GM19043 (cell line): ENCODE measurements around the gene HFM1.
"Not testable (repeated sequence)": the region's sequence is repeated elsewhere in the genome, so short reads cannot be mapped to it uniquely, and the experiment has no call there.

ENCODE experiments used
- ATAC-seq: cut with Tn5 transposase; IDR thresholded peaks from one replicate; pipeline ENCODE4 v1.9.1; 2021; ENCODE audit warnings: low read depth; ENCODE audit not compliant: unreplicated experiment

The HFM1 gene

DNA sequence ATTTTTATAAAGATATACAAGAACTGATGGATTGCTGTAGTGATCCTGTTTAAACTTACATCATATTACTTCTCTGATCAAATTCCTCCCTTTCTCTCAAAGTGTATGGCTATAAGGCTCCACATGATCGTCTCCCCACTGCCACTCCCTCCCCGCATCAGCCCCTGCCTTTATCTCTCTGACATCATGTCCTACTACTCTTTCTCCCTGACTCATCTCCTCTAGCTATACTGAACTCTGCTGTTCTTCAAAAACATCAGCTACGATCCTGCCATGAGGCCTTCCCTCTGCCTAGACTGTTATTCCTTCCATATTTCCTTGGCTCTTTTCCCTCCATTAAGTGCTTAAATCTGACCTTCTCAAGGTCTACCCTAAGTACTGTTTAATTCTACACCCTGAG is 22.8 kb downstream of the HFM1 start:
- no peak for ATAC-seq

DNA sequence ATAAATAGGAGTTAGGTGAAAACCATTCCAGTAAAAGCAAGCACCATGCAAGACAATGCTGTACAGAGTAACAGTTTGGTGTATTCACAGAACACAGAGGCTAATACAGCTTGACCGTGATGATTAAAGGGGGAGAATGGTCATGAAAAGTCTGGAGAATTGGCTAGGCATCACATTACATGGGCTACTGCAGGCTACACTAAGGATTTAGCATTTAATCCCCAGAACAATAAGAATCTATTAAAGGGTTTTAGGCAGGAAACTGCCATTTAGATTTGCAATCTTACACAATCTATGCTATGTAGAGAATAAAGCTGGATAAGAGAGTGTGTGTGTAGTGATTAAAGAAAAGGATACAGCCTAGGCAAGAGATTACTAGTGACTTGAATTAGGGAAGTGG is 30.6 kb downstream of the HFM1 start:
- ATAC-seq, result no peak

DNA sequence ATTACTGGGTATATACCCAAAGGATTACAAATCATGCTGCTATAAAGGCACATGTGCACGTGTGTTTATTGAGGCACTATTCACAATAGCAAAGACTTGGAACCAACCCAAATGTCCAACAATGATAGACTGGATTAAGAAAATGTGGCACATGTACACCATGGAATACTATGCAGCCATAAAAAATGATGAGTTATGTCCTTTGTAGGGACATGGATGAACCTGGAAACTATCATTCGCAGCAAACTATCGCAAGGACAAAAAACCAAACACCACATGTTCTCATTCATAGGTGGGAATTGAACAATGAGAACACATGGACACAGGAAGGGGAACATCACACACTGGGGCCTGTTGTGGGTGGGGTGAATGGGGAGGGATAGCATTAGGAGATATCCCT is 32.4 kb downstream of the HFM1 start:
- not testable (repeated sequence) for ATAC-seq

DNA sequence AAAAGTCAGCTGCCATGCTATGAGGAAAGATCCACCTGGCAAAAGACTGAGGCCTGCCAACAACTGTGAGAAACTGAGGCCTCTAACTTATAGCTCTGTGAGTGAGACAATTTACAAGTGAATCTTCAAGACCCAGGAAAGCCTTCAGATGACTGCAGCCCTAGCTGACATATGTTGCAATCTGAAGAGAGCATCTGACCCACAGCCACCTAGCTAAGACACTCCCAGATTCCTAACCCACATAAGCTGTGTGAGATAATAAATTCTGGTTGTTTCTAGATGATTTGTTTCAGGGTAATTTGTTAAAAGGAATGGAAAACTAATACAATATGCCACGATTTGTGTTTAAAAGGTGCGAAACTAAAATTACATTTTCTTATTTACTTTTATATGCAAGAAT is 55.1 kb downstream of the HFM1 start:
- ATAC-seq, result no peak

DNA sequence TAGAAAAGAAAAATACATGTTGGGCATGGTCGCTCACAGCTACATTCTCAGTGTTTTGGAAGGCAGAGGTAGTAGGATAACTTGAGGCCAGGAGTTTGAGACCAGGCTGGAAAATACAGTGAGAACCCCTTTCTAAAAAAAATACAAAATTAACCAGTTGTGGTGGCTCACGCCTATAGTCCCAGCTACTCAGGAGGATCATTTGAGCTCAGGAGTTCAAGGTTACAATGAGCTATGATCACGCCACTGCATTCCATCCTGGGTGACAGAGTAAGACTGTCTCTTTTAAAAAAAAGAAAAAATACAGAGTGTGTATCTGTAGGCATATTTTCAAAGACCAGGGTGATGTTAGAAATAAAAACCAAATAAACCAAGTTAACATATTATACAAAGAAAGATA is 57.8 kb downstream of the HFM1 start:
- no peak for ATAC-seq

DNA sequence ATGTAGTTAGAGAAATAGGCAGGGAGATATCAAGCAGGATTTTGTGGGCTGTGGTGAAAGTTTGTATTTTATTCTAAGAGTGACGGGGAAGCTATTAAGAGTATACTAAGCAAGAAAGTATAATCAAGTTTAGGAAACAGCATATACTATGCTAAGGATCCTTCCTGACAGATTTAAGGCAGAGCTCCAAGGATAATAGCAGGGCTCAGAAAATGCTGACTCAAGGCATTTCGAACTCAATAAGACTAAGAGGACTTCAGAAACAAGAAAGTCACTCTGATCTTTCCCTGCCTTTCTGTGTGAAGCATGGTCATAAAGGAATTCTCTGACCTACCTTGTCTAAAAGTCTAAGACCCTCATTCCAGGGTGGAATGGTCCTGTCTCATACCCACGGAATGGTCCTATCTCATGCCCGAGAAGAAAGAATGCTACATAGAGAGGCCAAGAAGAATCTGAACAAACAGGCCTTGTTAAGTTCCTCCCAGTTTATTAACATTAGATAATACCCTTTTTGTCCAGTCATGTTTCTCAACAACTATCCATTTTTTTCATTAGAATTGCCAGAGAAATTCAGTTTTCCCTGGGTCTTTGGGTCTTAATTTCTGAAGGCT is 59.1 kb downstream of the HFM1 start:
- ATAC-seq, result no peak

DNA sequence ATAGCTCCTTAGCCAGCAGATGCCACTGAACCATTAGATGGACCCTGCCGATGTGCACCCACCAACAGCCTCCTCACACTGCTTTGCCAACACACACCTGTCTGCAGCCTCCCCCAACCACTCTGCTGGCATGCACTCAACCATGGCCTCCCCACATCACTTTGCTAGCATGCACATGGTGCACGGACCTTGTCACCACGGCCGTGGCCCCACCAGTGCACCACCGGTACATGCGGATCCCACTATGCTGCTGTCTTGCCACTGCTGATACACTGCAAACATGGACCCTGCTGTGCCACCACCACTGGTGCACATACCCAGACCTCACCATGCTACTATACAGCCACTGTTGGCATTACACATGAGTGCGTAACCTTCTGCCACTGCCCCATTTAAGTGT is 66.1 kb downstream of the HFM1 start:
- ATAC-seq, result no peak

DNA sequence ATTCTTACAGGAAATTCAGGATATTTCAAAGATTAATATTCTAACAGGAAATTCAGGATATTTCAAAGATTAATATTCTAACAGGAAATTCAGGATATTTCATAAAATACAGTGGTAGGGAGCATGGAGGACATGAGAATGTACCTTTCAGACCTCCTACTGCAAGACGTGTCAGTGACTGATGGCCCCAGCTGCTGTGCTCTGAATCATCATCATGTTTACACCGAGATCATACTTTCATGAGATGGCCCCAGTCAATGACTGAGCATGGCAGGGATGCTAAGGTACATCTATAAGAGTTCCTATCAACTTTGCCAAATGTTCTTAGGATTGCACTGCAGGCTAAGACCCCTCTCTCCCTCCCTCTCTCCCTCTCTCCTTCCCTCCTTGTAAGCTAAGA is 69.0 kb downstream of the HFM1 start:
- ATAC-seq, result no peak

DNA sequence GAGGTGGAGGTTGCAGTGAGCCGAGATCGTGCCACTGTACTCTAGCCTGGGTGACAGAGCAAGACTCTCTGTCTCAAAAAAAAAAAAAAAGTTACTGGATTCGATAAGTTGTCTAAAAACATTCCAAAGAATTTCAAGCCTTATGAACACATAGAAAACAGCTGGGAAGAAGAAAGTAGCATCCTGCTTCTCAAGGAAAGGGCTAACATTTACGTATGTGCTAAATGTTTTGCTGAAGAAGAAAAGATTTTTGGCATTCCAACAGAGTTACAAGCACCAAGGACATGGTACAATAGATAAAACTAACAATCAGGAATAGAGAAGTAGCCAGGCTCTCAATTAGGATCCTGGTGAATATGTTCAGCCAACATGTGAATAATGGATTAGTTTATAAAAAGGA is 69.8 kb downstream of the HFM1 start:
- ATAC-seq, result no peak

DNA sequence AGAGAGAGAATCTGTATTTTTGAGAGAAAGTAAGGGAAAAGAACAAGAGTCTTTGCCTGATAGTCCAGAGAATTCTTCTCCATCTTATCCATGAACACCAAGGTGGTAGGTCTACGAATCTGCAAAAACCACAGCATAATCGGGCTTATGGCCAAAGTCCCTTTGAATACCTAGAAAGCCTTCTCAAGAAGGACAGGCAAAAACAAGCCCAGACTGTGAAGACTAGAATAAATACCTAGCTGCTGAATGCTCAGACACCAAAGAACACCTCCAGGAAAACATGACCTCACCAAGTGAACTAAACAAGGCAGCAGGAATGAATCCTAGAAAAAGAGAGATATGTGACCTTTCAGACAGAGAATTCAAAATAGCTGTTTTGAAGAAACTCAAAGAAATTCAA is 79.2 kb downstream of the HFM1 start:
- no peak for ATAC-seq

DNA sequence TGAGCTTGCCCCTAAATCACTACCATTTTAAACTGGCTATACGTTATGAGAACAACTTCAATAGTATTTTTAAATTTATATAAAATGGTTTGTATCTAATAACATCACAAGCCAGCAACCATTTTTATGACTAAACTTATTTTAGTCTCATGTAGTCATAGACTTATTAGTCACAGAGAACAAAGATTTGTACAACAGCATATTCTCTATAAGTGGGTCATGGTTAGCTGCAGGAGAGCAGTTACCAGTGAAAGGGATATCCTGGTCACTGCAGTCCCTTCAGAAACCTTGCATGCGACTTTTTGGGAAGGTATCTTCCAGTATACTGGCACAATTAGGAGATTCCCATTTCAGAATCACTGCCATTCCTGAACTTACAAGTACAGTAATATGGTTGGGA is 90.0 kb downstream of the HFM1 start:
- ATAC-seq, result no peak

DNA sequence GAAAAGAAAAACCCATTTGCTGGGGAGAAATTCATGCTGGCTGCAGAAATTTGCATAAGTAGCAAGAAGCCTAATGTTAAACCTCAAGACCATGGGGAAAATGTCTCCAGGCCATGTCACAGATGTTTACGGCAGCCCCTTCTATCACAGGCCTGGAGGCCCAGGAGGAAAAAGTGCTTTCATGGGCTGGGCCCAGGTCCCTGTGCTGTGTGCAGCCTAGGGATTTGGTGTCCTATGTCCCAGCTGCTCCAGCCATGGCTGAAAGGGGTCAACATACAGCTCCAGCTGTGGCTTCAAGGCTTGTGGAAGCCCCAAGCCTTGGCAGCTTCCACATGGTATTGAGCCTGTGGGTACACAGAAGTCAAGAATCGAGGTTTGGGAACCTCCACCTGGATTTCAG is 93.0 kb downstream of the HFM1 start:
- no peak for ATAC-seq

DNA sequence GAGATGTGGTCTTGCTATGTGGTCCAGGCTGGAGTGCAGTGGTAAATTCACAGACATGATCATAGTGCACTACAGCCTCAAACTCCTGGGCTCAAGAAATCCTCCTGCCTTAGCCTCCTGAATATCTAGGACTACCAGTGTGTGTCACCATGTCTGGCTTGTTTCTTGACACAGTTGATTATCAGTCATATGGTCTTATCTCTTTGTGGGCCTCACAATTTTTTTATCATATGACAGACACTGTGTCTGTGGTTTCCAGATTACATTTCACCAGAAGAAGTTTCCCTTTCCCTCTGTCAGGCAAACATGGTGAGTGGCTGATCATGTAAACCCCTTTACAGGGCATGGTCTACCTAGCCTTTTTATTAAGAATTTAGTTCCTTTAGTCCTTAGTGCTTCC is 96.1 kb downstream of the HFM1 start:
- no peak for ATAC-seq

DNA sequence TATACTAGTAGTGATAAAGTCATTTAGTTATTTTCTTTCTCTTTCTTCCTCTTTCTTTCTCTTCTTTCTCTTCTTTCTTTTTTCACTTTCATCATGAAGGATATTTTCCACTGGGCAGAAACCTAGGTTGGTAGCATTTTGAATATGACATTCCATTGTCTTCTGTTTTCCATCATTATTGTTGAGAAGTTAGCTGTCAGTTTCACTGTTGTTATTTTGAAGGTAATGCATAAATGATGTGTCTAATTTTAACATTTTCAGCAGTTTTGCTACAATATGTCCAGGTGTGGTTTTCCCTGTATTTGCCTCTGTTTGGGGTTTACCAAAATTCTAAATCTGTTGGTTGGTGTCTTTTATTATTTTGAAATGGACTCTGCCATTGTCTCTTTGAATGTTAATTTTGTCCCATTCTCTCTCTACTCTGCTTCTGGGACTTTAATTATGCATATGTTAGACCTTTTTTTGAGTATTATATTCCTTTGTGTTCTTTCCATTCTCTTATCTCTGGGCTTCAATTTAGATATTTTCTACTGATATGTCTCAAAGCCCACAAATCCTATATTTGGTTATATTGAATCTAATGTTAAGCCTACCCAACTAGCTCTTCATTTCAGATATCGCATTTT is 96.7 kb downstream of the HFM1 start:
- ATAC-seq, result no peak

DNA sequence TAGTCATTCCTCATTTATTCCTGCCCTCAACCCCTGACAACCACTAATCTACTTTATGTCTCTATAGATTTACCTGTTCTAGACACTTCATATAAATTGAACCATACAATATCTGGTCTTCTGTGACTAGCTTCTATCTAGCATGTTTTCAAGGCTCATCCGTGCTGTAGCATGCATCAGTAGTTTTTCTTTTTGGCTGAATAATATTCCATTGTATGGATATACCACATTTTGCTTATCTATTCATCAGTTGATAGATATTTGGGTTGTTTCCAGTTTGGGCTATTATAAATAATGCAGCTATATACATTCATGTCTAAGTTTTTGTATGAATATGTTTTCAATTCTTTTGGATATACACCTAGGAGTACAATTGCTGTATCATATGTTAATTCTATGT is 101.5 kb downstream of the HFM1 start:
- ATAC-seq, result no peak

DNA sequence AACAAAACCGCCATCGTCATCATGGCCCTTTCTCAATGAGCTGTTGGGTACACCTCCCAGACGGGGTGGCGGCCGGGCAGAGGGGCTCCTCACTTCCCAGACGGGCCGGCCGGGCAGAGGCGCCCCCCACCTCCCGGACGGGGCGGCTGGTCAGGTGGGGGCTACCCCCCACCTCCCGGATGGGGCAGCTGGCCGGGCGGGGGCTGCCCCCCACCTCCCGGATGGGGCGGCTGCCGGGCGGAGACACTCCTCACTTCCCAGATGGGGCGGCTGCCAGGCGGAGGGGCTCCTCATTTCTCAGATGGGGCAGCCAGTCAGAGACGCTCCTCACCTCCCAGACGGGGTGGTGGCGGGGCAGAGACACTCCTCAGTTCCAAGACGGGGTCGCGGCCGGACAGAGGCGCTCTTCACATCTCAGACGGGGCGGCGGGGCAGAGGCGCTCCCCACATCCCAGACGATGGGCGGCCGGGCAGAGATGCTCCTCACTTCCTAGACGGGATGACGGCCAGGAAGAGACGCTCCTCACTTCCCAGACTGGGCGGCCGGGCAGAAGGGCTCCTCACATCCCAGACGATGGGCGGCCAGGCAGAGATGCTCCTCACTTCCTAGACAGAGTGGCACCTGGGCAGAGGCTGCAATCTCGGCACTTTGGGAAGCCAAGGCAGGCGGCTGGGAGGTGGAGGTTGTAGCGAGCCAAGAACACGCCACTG is 115.6 kb downstream of the HFM1 start:
- ATAC-seq, result not testable (repeated sequence)

DNA sequence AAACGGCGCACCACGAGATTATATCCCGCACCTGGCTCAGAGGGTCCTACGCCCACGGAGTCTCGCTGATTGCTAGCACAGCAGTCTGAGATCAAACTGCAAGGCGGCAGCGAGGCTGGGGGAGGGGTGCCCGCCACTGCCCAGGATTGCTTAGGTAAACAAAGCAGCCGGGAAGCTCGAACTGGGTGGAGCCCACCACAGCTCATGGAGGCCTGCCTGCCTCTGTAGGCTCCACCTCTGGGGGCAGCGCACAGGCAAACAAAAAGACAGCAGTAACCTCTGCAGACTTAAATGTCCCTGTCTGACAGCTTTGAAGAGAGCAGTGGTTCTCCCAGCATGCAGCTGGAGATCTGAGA is 117.7 kb downstream of the HFM1 start:
- ATAC-seq, result not testable (repeated sequence)

DNA sequence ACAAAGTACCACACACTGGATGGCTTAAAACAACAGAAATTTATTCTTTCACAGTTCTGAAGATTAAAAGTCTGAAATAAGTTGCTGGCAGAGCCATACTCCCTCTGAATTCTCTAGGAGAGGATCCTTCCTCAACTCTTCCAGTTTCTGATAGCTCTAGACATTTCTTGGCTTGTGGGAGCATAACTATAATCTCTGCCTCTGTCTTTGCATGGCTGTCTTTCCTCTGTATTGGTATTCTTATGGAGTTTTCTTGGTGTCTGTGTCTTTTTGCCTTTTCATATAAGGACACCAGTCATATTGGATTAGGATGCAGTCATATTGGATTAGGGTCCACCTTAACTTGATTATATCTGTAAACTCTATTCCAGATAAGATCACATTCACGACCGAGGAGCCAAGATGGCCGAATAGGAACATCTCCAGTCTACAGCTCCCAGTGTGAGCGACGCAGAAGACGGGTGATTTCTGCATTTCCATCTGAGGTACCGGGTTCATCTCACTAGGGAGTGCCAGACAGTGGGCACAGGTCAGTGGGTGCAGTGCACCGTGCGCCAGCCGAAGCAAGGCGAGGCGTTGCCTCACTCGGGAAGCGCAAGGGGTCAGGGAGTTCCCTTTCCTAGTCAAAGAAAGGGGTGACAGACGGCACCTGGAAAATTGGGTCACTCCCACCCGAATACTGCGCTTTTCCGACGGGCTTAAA is 118.2 kb downstream of the HFM1 start:
- ATAC-seq, result not testable (repeated sequence)

DNA sequence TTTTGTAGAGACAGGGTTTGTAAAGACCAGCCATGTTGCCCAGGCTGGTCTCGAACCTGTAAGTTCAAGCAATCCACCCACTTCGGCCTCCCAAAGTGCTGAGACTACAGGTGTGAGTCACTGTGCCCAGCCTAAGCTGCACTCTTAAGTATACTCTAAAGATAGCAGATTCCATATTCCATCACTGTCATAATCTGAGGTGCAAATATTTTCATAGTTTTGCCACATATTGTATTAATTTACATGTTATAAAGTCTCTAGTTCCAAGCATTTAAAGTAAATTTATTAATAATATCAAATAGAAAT is 121.3 kb downstream of the HFM1 start:
- ATAC-seq, result no peak

DNA sequence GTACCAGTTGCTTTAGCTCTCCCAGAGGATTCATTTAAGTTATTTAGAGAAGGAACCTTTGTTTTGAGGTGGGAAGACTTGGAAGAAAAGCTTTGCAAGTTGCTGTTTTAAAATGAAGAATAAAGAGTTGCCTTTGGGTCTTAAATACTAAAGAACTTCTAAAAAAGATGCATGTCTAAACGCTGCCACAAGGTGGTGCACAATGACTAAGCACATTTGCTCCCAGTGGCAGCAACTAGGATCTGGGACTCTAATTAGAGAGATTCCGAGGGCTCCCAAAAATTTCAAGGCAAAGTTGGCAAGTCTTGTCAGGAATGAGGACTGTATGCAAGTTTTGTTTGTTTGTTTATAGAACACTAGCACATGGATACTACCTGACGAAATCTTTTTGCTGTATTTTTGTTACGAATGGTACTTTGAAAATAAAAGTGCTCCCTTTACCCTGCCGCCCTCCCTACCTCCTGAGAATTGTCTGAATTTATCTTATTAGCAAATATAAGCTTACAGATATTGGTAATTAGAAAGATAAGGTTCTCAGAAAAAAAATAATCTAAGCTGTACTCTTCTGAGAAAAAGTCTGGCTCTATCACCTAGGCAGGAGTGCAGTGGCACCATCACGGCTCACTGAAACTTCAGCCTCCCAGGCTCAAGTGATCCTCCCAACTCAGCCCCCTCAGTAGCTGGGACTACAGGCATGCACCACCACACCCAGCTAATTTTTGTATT is 121.8 kb downstream of the HFM1 start:
- peak; percentile 56 for ATAC-seq

DNA sequence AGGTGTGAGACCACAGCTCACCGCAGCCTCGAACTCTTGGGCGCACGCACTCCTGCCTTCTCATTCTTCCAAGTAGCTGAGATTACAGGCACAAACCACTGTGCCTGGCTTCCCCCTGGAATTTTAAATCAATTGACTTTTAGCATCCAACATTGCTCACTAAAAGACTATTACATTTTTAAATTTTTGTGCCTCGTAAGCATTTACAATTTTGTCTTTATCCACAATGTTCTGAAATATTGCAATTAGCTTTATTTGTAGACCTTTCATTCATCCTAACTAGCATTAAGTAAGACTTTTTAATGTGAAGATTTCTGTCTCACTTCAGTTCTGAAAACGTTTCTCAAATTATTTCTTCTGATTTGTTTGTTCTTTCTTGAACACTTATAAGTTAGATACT is 122.9 kb downstream of the HFM1 start:
- no peak for ATAC-seq
